ENCODE results near the gene KCNS1. TPM values are rescaled to one million over a fixed set of nuclear protein-coding genes. Genes with fewer than 3 reads are reported as not detected.

KCNS1 gene
- total and polyA plus RNA-seq, 2 of the 8 experiments (the other 6 are each of a cell fraction or from before 2014, with no cell fraction given) = 1.4 to 1.8 TPM

GRCh38 chr20:45094201-45094600 lies 6.7 kb downstream of the KCNS1 start:
- FAIRE-seq = no peak
- POLR2A ChIA-PET (ENCODE audit: partially characterized antibody) = interaction anchor here (1.5 kb wide), 1 partner anchor 18 kb away, joined by 4 read pairs; no protein-coding TSS in a partner anchor
- no peak overlapping the region for H2AK5ac ChIP-seq (ENCODE audit: low read depth, low read length)

More at GRCh38 chr20:45094201-45094600, 6.7 kb downstream of the KCNS1 start:
- 88% methylated on average over 2 of the region's 2 CpGs; no CpG with 5 or more reads in 1 of the 2 experiments for WGBS, 2 experiments (ENCODE audit: extremely low coverage in 1 of 2, insufficient coverage in 1 of 2, insufficient read length in 1 of 2, insufficient replicate concordance in 2 of 2, low coverage in 1 of 2, low lambda C conversion rate in 2 of 2, missing lambda C conversion rate in 1 of 2)
- no peak overlapping the region for H2BK120ac ChIP-seq (replicated peaks; ENCODE audit: low read depth, low read length)
- H3K14ac ChIP-seq (ENCODE audit: insufficient read length) = no peak overlapping the region
- CTCF ChIA-PET (ENCODE audit: partially characterized antibody) = interaction anchor here (1.5 to 17.6 kb wide), 10 partner anchors 15 to 198 kb away, joined by 4 to 233 read pairs (median 20); partner anchors contain the start of gene WFDC5
- no peaks in the 10 kb centered on the region for H3K79me2 ChIP-seq (ENCODE audit: control insufficient read depth in 1 of 2, insufficient read depth in 2 of 2, low read length in 2 of 2)
- H3K23me2 ChIP-seq (ENCODE audit: low read depth, low read length) = no peaks in the 10 kb centered on the region
- H3K79me1 ChIP-seq (ENCODE audit: low read depth, low read length) = no peaks in the 10 kb centered on the region
- H2AFZ ChIP-seq (ENCODE audit: low read length) = no peak overlapping the region
- H2BK12ac ChIP-seq (ENCODE audit: low read depth, low read length) = no peak overlapping the region
- peaks cover 3 to 4% of the 10 kb centered on the region in 2 experiments for H4K20me1 ChIP-seq (replicated peaks in 1 of 2; ENCODE audit: control insufficient read depth in 1 of 2, insufficient read depth in 2 of 2, low read length in 2 of 2)
- peaks cover 0 to 5% (median 0%) of the 10 kb centered on the region in 4 experiments; a peak in 1 of 8 replicates for H3K36me3 ChIP-seq (ENCODE audit: control insufficient read depth in 2 of 4, insufficient read depth in 4 of 4, low read length in 3 of 4)
- no peak for DNase-seq (ENCODE audit: low read depth in 1 of 2, low spot score in 2 of 2)
- peaks cover 5 to 19% (median 17%) of the 10 kb centered on the region in 4 experiments for H3K27me3 ChIP-seq (replicated peaks in 1 of 4; ENCODE audit: control insufficient read depth in 3 of 4, extremely low read depth in 1 of 4, insufficient read depth in 3 of 4, low read length in 3 of 4)
- H3K23ac ChIP-seq (ENCODE audit: insufficient read length) = no peak overlapping the region
- TF ChIP-seq SIN3A (conservative IDR thresholded peaks at IDR 0.05 in 1 of 2, IDR thresholded peaks at IDR 0.05 in 1 of 2; ENCODE audit: low read depth in 1 of 2, low read length in 2 of 2) (no peak), POLR2AphosphoS5 (IDR thresholded peaks at IDR 0.05; ENCODE audit: low read depth, low read length) (no peak), HDAC2 (IDR thresholded peaks at IDR 0.05; ENCODE audit: borderline replicate concordance in 1 of 2, low read depth in 2 of 2, low read length in 2 of 2) (no peak), POU5F1 (IDR thresholded peaks at IDR 0.05; ENCODE audit: low read depth, low read length) (no peak), SRF (IDR thresholded peaks at IDR 0.05; ENCODE audit: low read depth, low read length) (no peak), EP300 (IDR thresholded peaks at IDR 0.05; ENCODE audit: borderline replicate concordance in 1 of 2, low read depth in 2 of 2, low read length in 2 of 2) (no peak), RFX5 (IDR thresholded peaks at IDR 0.05; ENCODE audit: borderline replicate concordance, low read depth, low read length) (no peak), RNF2 (IDR thresholded peaks at IDR 0.05; ENCODE audit: borderline replicate concordance, low read depth, low read length, missing control alignments, poor library complexity, severe bottlenecking) (no peak), KDM4A (IDR thresholded peaks at IDR 0.05; ENCODE audit: low read depth, low read length, severe bottlenecking) (no peak), CEBPB (IDR thresholded peaks at IDR 0.05; ENCODE audit: low read depth, low read length) (no peak), POLR2A (IDR thresholded peaks at IDR 0.05; ENCODE audit: control extremely low read depth in 1 of 2, low read depth in 2 of 2, low read length in 2 of 2) (no peak), MAX (IDR thresholded peaks at IDR 0.05) (no peak)
- no peak overlapping the region for H3K18ac ChIP-seq (ENCODE audit: extremely low read depth, low read length)
- H2BK20ac ChIP-seq (ENCODE audit: low read length) = no peak overlapping the region
- no peak overlapping the region for H3K9ac ChIP-seq (replicated peaks in 1 of 4; ENCODE audit: extremely low read depth in 1 of 4, low read depth in 3 of 4, low read length in 3 of 4)
- no peak overlapping the region for H3K4ac ChIP-seq (replicated peaks; ENCODE audit: insufficient read length, low read depth, low read length)
- H4K5ac ChIP-seq (ENCODE audit: insufficient read length, low read depth, low read length) = no peak overlapping the region
- H3K4me2 ChIP-seq (ENCODE audit: insufficient read depth in 1 of 2, low read depth in 2 of 2, low read length in 2 of 2) = no peak overlapping the region
- H2BK5ac ChIP-seq (ENCODE audit: low read depth, low read length) = no peak overlapping the region
- no peak overlapping the region for H3K27ac ChIP-seq (ENCODE audit: low read depth, low read length)
- H4K91ac ChIP-seq (replicated peaks; ENCODE audit: insufficient read length, low read length) = no peak overlapping the region
- no peak overlapping the region for H3K4me3 ChIP-seq (ENCODE audit: extremely low read depth in 1 of 4, insufficient read depth in 2 of 4, low read depth in 3 of 4, low read length in 4 of 4)
- H3K56ac ChIP-seq (replicated peaks; ENCODE audit: insufficient read length, low read depth, low read length) = no peak overlapping the region
- no peak overlapping the region for H2BK15ac ChIP-seq (ENCODE audit: low read length)
- peaks cover 0 to 8% of the 10 kb centered on the region in 2 experiments; a peak in 2 of 4 replicates for H3K9me3 ChIP-seq (ENCODE audit: insufficient read depth in 2 of 2, low read depth in 1 of 2, low read length in 1 of 2)
- no peak overlapping the region for H4K8ac ChIP-seq (ENCODE audit: extremely low read depth, insufficient read depth, low read length)
- peaks cover 0 to 7% (median 2%) of the 10 kb centered on the region in 4 experiments; a peak in 5 of 7 replicates for H3K4me1 ChIP-seq (replicated peaks in 1 of 4; ENCODE audit: control insufficient read depth in 3 of 4, insufficient read depth in 4 of 4, low read length in 3 of 4)
